GM18870 (cell line): ENCODE data around the gene TOB1.
"Not testable (repeated sequence)": the region's sequence is repeated elsewhere in the genome, so short reads cannot be mapped to it uniquely, and the experiment has no call there.

ENCODE experiments used
- ATAC-seq: cut with Tn5 transposase; IDR thresholded peaks from one replicate; pipeline ENCODE4 v1.9.1; 2021; ENCODE audit warnings: moderate library complexity; ENCODE audit not compliant: unreplicated experiment

Gene TOB1

GRCh38 chr17:50899005-50899460, 32.9 kb upstream of the TOB1 start:
- ATAC-seq = no peak

GRCh38 chr17:50898369-50899004, 32.3 kb upstream of the TOB1 start:
- ATAC-seq = no peak

DNA sequence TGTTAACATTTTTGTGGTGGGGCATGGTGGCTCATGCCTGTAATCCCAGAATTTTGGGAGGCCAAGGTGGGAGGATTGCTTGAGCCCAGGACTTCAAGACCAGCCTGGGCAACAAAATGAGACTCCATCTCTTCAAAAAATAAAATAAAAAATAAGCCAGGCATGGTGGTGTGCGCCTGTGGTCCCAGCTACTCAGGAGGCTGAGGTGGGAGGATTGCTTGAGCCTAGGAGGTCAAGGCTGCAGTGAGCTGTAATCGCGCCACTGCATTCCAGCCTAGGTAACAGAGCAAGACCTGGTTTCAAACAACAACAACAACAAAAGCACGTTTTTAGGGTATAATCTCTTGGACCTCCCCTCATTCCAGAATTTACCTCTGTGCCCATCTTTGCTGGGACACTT, 28.4 kb upstream of the TOB1 start:
- ATAC-seq = not testable (repeated sequence)

DNA sequence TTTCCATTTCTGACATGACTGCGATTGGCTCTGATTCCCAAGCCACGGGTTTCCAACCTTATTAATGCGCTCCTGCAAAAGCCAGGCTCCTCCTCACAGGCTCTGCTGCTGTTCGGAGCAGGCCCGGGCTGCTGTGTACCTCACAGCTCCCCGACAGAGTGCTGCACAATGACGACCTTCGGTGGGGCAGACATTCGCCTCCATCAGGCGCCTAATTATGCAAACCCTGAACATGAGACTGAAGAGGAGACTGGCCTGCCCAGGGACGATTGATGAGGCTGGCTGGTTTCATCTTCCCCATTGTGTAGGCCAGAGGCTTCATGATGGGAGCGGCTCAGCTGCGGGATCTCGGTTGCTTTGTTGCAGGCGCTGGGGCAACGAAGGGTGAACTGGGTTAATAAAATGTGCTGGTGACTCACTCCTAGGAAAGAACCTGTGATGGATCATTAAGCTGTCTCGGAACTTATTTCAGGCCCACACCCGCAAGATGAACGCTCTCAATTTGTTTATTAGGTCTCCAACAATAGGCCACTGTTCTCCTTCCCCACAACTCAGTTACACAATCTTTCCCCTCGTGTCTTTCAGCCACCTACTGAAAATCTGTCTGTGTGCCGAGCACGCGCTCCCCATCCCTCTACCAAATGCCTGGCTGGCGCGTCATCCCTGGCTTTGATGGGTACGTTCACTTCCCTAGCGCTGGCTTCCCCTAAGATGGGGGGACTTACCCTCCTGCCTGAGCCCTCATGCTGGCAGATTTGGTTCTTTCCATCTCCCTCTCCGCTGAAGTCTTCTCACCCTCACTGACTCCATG, 27.2 kb upstream of the TOB1 start:
- ATAC-seq = no peak

GRCh38 chr17:50892101-50892776, 26.1 kb upstream of the TOB1 start:
- ATAC-seq = no peak

- no peak for ATAC-seq
These were observed 25.4 kb upstream of the TOB1 start for GRCh38 chr17:50891577-50891989.

- no peak for ATAC-seq
These were observed 24.7 kb upstream of the TOB1 start for GRCh38 chr17:50890675-50891516.

DNA sequence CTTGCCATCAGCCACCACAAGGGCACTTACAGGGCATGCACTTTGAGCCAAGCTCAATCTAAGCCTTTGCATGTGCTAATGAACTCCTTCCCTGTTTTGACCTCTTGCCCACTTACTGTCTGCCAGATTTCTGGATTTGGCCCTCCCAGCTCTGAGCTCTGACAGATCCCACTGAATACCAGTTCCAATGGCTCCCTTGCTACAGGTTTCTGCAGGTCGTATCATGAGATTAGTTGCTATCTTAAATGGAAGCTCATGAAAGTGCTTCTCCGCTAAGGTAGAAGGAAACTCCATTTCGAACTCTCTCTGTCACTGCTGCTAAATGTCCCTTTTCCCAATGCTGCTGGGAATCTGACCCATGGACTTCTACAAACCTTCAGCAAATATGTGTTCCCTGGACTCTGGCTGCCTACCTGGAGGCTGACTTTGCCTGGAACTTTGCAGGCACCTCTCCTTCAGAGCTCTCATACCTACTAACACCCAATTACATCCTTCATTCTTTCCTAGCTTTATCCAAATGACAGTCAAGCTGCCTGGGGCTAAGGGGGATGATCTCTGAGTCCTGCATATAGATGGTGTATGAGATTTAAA, 23.5 kb upstream of the TOB1 start:
- ATAC-seq = no peak

DNA sequence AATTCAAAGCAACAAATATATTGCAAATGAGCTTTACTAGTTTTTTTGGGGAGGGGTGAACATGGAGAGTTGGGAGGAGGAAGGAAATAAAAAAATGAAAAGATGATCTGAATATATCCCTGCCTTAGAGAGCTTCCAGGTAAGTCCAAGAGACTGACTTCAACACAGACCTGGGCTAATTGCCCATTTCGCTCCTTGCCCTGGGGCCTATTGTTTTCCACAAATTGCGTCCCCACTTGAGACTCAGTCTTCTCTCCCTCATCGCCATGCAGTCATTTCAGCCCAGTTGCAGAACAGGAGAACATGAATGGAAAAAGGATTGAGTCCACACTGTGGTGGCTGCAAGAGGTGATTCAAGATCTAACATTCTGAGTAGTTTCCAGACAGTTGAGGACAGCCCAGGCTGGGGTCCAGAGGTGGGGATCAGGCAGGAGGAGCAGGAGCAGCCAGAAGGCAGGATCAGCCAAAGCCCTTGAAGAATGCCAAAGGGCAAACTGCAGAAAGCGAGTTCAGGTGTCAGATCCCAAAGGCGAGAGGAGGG, 21.6 kb upstream of the TOB1 start:
- no peak for ATAC-seq

GRCh38 chr17:50884439-50885311, 18.5 kb upstream of the TOB1 start:
- ATAC-seq = no peak

GRCh38 chr17:50883850-50884438, 17.8 kb upstream of the TOB1 start:
- ATAC-seq = no peak

- no peak for ATAC-seq
These were observed 16.7 kb upstream of the TOB1 start for GRCh38 chr17:50882851-50883250.

GRCh38 chr17:50881182-50881581, 15.0 kb upstream of the TOB1 start:
- ATAC-seq = no peak

DNA sequence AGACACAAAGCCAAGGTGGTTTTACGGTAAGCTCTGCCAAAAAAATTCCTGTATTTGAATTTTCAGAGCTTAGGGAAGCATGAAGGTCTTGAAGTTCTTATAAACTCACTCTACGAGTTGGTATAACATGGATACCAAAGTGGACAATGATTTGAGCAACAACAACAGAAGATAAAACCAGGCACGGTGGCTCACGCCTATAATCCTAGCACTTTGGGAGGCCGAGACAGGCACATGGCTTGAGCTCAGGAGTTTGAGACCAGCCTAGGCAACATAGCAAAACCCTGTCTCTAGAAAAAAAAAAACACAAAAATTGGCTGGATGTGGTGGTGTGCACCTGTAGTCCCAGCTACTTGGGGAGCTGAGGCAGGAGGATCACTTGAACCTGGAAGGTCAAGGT, 12.9 kb upstream of the TOB1 start:
- no peak for ATAC-seq

DNA sequence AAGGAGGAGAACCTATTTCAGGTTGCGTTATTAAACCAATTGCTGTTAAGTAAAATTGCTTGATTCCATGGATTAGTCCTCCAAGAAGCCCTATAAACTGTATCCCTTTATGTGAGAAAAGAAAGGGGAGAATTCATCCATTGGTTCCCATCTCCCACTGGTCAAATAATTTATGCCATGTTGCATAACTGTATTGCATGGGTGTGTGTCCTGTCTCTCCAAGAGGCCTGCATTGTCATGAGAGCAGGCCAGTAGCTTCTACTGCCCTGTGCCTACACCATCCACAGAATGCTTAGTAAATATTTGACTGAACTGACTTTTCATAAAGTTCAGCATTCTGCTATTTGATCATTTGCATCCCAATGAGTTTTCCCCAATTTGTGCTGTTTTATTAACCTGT, 11.7 kb upstream of the TOB1 start:
- ATAC-seq = no peak

DNA sequence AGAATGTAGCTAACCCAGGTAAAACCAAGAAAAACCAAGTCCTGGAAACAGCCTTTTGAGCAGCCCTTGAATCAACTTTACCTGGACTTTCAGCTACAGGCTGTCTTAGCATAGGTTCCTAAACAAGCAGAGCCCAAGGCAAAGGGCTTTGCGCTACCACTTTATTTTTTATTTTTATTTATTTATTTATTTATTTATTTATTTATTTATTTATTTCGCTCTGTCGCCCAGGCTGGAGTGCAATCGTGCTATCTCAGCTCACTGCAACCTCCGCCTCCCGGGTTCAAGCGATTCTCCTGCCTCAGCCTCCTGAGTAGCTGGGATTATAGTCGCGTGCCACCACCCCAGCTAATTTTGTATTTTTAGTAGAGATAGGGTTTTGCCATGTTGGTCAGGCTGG, 10.9 kb upstream of the TOB1 start:
- not testable (repeated sequence) for ATAC-seq

- ATAC-seq = no peak
These were observed 8.9 kb upstream of the TOB1 start for GRCh38 chr17:50875074-50875473.

- ATAC-seq = no peak
These were observed 6.7 kb upstream of the TOB1 start for GRCh38 chr17:50872710-50873424.
